ENCODE data around the gene MFAP3L. TPM values are rescaled to one million over a fixed set of nuclear protein-coding genes. Genes with fewer than 3 reads are reported as not detected.

The MFAP3L gene
- total RNA-seq, 1 experiment from 2014 or later, result 5.1 TPM

DNA sequence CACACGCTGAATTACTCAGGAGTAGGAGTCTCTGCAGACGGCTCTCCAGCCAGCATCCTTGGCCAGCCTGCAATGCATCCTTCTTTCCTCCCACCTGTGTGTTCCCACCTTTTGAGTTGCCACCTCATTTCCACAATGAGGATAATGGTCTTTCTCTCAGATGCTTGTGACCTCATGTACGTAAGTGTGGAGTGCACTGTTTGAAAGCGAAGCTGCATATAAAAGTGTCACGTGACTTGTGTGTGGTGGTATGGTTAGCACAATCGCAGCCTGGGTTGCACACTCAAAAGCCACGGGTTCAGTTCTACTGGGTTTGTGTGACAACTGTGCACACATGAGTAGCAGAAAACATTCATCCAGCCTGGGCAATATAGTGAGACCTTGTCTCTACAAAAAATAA, 12.0 kb upstream of the MFAP3L start:
- no peak overlapping the region for H3K14ac ChIP-seq (ENCODE audit: insufficient read depth, low read length)
- no peaks in the 10 kb centered on the region; a peak in 1 of 7 replicates for H3K36me3 Mint-ChIP-seq (ENCODE audit: insufficient read depth in 1 of 3, low read depth in 3 of 3)
- H3K79me1 ChIP-seq (ENCODE audit: insufficient read depth, low read depth, low read length, poor library complexity, severe bottlenecking), result no peaks in the 10 kb centered on the region
- H3K27ac ChIP-seq (ENCODE audit: insufficient read length, low read depth, low read length), result no peak overlapping the region
- no peak overlapping the region for H4K91ac ChIP-seq (ENCODE audit: insufficient read length, low read depth, low read length)
- H2BK120ac ChIP-seq (ENCODE audit: low read depth, low read length, poor library complexity, severe bottlenecking), result no peak overlapping the region
- no peak overlapping the region for H3K27ac Mint-ChIP-seq
- no peak overlapping the region for H3K18ac ChIP-seq (ENCODE audit: insufficient read length, low read depth, low read length)
- no peak overlapping the region for H4K5ac ChIP-seq (ENCODE audit: insufficient read length, low read depth, low read length)
- no peak for DNase-seq
- H3K56ac ChIP-seq (ENCODE audit: insufficient read length, low read depth, low read length), result no peak overlapping the region
- H3K27me3 ChIP-seq (ENCODE audit: insufficient read depth, low read length), result no peaks in the 10 kb centered on the region
- no peak overlapping the region for H2AK5ac ChIP-seq (ENCODE audit: insufficient read length, low read length)
- H3K4me1 ChIP-seq (ENCODE audit: insufficient read depth, low read length), result no peaks in the 10 kb centered on the region
- H3K4me1 Mint-ChIP-seq, result peaks cover 5 to 7% of the 10 kb centered on the region in 2 experiments; a peak in 3 of 4 replicates
- H2BK15ac ChIP-seq (ENCODE audit: low read depth, low read length), result no peak overlapping the region
- no peaks in the 10 kb centered on the region for H3K9me3 Mint-ChIP-seq
- TF ChIP-seq CTCF (conservative IDR thresholded peaks at IDR 0.05), result no peak
- no peak overlapping the region for H3K9ac ChIP-seq (ENCODE audit: extremely low read depth, insufficient read length, low read length)
- no peak overlapping the region for H3K4me3 Mint-ChIP-seq
- H3K9me3 ChIP-seq (ENCODE audit: control insufficient read depth, low read depth, low read length), result no peaks in the 10 kb centered on the region
- no peaks in the 10 kb centered on the region for H3K79me2 ChIP-seq (ENCODE audit: insufficient read depth, low read length)
- no CpG with 5 or more reads among the region's 7 CpGs for WGBS (ENCODE audit: extremely low coverage, insufficient read length, low lambda C conversion rate)
- H2BK12ac ChIP-seq (ENCODE audit: insufficient read length, low read depth, low read length), result no peak overlapping the region
- H3K4me2 ChIP-seq (ENCODE audit: insufficient read depth, insufficient read length, low read length), result no peak overlapping the region
- no peaks in the 10 kb centered on the region for H4K20me1 ChIP-seq (ENCODE audit: control insufficient read depth, insufficient read depth, insufficient read length)
- H3K23ac ChIP-seq (ENCODE audit: insufficient read length, low read depth, low read length), result no peak overlapping the region
- no peaks in the 10 kb centered on the region; the same call in 1 of the 2 replicates for H3K27me3 Mint-ChIP-seq (ENCODE audit: low read depth)
- no peak overlapping the region for H2BK20ac ChIP-seq (ENCODE audit: low read depth, low read length, poor library complexity, severe bottlenecking)
- no peak overlapping the region for H3T11ph ChIP-seq (ENCODE audit: low read length)
- H3K23me2 ChIP-seq (ENCODE audit: insufficient read length, low read depth, low read length, poor library complexity, severe bottlenecking), result no peaks in the 10 kb centered on the region
- H3K4ac ChIP-seq (ENCODE audit: low read depth, low read length), result no peak overlapping the region
- no peak overlapping the region for H4K8ac ChIP-seq (replicated peaks; ENCODE audit: insufficient read length, low read depth, low read length)
- no peak overlapping the region for H2AFZ ChIP-seq (ENCODE audit: low read length)
- no peak overlapping the region for H2BK5ac ChIP-seq (ENCODE audit: insufficient read length, low read length)

Measured in H9 (cell line).